H1 (cell line): ENCODE results near the gene SH3D19. TPM values are rescaled to one million over a fixed set of nuclear protein-coding genes. Genes with fewer than 3 reads are reported as not detected.

ENCODE experiments used
- CTCF ChIA-PET: fragments of 300-600 bp; sonication (Branson Sonifier 250); formaldehyde crosslinking; loops from one replicate; lab custom pipeline; 2021; ENCODE audit not compliant: partially characterized antibody; lab: Charles Lee
- POLR2A ChIA-PET: fragments of 300-600 bp; sonication (Branson Sonifier 250); formaldehyde crosslinking; loops from one replicate; lab custom pipeline; 2021; ENCODE audit warnings: inconsistent platforms; ENCODE audit not compliant: partially characterized antibody; lab: Charles Lee
- DNase-seq, 2 experiments: peaks; one replicate each; pipeline versions ENCODE4 v3.0.0 to v3.0.0-alpha.2; 2010 to 2022; ENCODE audit warnings: low spot score in 2 of 2, low read depth in 1 of 2, mixed read lengths in 1 of 2
- FAIRE-seq: peaks from 2 replicates; lab custom pipeline; 2011; peaks lifted over from hg19 to GRCh38; lab: Jason Lieb, UNC
- H2AFZ ChIP-seq: 2 replicates; pipeline ENCODE4 v1.8.1; 2012; ENCODE audit warnings: low read length, inconsistent platforms
- H2AK5ac ChIP-seq: 2 replicates; pipeline ENCODE4 v1.6.1; 2013; ENCODE audit warnings: low read depth, low read length
- H2BK120ac ChIP-seq: replicated peaks from 2 replicates; pipeline ENCODE3; 2013; ENCODE audit warnings: low read depth, low read length, inconsistent platforms
- H2BK12ac ChIP-seq: 2 replicates; pipeline ENCODE4 v1.6.1; 2013; ENCODE audit warnings: low read depth, low read length
- H2BK15ac ChIP-seq: 2 replicates; pipeline ENCODE4 v1.6.1; 2013; ENCODE audit warnings: low read length
- H2BK20ac ChIP-seq: 2 replicates; pipeline ENCODE4 v1.6.1; 2013; ENCODE audit warnings: low read length
- H2BK5ac ChIP-seq: 2 replicates; pipeline ENCODE4 v1.6.1; 2013; ENCODE audit warnings: low read depth, low read length
- H3K14ac ChIP-seq: 2 replicates; pipeline ENCODE4 v1.6.1; 2013; ENCODE audit warnings: inconsistent platforms; ENCODE audit not compliant: insufficient read length
- H3K18ac ChIP-seq: 2 replicates; pipeline ENCODE4 v1.6.1; 2013; ENCODE audit warnings: low read length; ENCODE audit errors: extremely low read depth
- H3K23ac ChIP-seq: 2 replicates; pipeline ENCODE4 v1.6.1; 2013; ENCODE audit warnings: inconsistent platforms; ENCODE audit not compliant: insufficient read length
- H3K23me2 ChIP-seq: 2 replicates; pipeline ENCODE4 v1.6.1; 2013; ENCODE audit warnings: low read depth, low read length
- H3K27ac ChIP-seq: 2 replicates; pipeline ENCODE4 v1.6.1; 2011; ENCODE audit warnings: low read depth, low read length, inconsistent platforms
- H3K27me3 ChIP-seq, 4 experiments: replicated peaks in 1 of 4; 1 replicate in 1 of 4; 2 replicates in 3 of 4; pipeline versions ENCODE4 v1.6.1 to v1.8.1; 2011 to 2013; ENCODE audit warnings: low read length in 3 of 4, mild to moderate bottlenecking in 3 of 4, inconsistent platforms in 2 of 4, mixed read lengths in 2 of 4, moderate library complexity in 1 of 4; ENCODE audit not compliant: control insufficient read depth in 3 of 4, insufficient read depth in 3 of 4; ENCODE audit errors: extremely low read depth in 1 of 4
- H3K36me3 ChIP-seq, 4 experiments: 2 replicates each; pipeline versions ENCODE4 v1.6.1 to v1.8.1; 2011 to 2013; ENCODE audit warnings: mild to moderate bottlenecking in 4 of 4, low read length in 3 of 4, moderate library complexity in 2 of 4, control low read depth in 1 of 4, inconsistent platforms in 1 of 4; ENCODE audit not compliant: insufficient read depth in 4 of 4, control insufficient read depth in 2 of 4
- H3K4ac ChIP-seq: replicated peaks from 2 replicates; pipeline ENCODE3; 2013; ENCODE audit warnings: low read length, low read depth, mixed read lengths, inconsistent platforms; ENCODE audit not compliant: insufficient read length
- H3K4me1 ChIP-seq, 4 experiments: replicated peaks in 1 of 4; 1 replicate in 1 of 4; 2 replicates in 3 of 4; pipeline versions ENCODE4 v1.6.1 to v1.8.1; 2011 to 2013; ENCODE audit warnings: low read length in 3 of 4, inconsistent platforms in 2 of 4, mixed read lengths in 1 of 4; ENCODE audit not compliant: insufficient read depth in 4 of 4, control insufficient read depth in 3 of 4
- H3K4me2 ChIP-seq, 2 experiments: 2 replicates each; pipeline versions ENCODE4 v1.6.1 to v1.8.1; 2011 to 2013; ENCODE audit warnings: low read depth in 2 of 2, low read length in 2 of 2, control low read depth in 1 of 2, inconsistent platforms in 1 of 2, mild to moderate bottlenecking in 1 of 2; ENCODE audit not compliant: insufficient read depth in 1 of 2
- H3K4me3 ChIP-seq, 4 experiments: fragments of 200-600, 300-600 bp in 1 of 4; sonication (generic), shearing (Covaris generic), sonication (Bioruptor Twin) in 1 of 4; 2 replicates each; pipeline versions ENCODE4 v1.5.1 to v1.8.1; 2011 to 2016; ENCODE audit warnings: low read length in 4 of 4, low read depth in 3 of 4, control low read depth in 2 of 4, inconsistent platforms in 2 of 4, mild to moderate bottlenecking in 2 of 4, mixed read lengths in 1 of 4, moderate library complexity in 1 of 4; ENCODE audit not compliant: insufficient read depth in 2 of 4; ENCODE audit errors: extremely low read depth in 1 of 4
- H3K56ac ChIP-seq: replicated peaks from 2 replicates; pipeline ENCODE3; 2013; ENCODE audit warnings: low read depth, mild to moderate bottlenecking, mixed read lengths, low read length, inconsistent platforms; ENCODE audit not compliant: insufficient read length
- H3K79me1 ChIP-seq: 2 replicates; pipeline ENCODE4 v1.6.1; 2013; ENCODE audit warnings: low read depth, low read length, control low read depth
- H3K79me2 ChIP-seq, 2 experiments: 2 replicates each; pipeline versions ENCODE4 v1.6.1 to v1.8.1; 2012 to 2013; ENCODE audit warnings: low read length in 2 of 2, mild to moderate bottlenecking in 2 of 2, inconsistent platforms in 1 of 2; ENCODE audit not compliant: insufficient read depth in 2 of 2, control insufficient read depth in 1 of 2
- H3K9ac ChIP-seq, 4 experiments: replicated peaks in 1 of 4; 1 replicate in 1 of 4; 2 replicates in 3 of 4; pipeline versions ENCODE4 v1.6.1 to v1.8.1; 2011 to 2013; ENCODE audit warnings: low read depth in 3 of 4, low read length in 3 of 4, control low read depth in 2 of 4, mild to moderate bottlenecking in 2 of 4, moderate library complexity in 2 of 4, inconsistent platforms in 1 of 4; ENCODE audit errors: extremely low read depth in 1 of 4
- H3K9me3 ChIP-seq, 2 experiments: 2 replicates each; pipeline versions ENCODE4 v1.6.1 to v1.8.1; 2012 to 2013; ENCODE audit warnings: mild to moderate bottlenecking in 2 of 2, moderate library complexity in 2 of 2, control low read depth in 1 of 2, inconsistent platforms in 1 of 2, low read depth in 1 of 2, low read length in 1 of 2, mixed read lengths in 1 of 2; ENCODE audit not compliant: insufficient read depth in 2 of 2
- H4K20me1 ChIP-seq, 2 experiments: replicated peaks in 1 of 2; 2 replicates each; pipeline versions ENCODE3 to v1.8.1; 2011 to 2013; ENCODE audit warnings: inconsistent platforms in 2 of 2, low read length in 2 of 2, mild to moderate bottlenecking in 1 of 2; ENCODE audit not compliant: insufficient read depth in 2 of 2, control insufficient read depth in 1 of 2
- H4K5ac ChIP-seq: 2 replicates; pipeline ENCODE4 v1.6.1; 2013; ENCODE audit warnings: low read length, low read depth, mixed read lengths, inconsistent platforms; ENCODE audit not compliant: insufficient read length
- H4K8ac ChIP-seq: 2 replicates; pipeline ENCODE4 v1.8.0; 2013; ENCODE audit warnings: mild to moderate bottlenecking, moderate library complexity, low read length, inconsistent platforms; ENCODE audit not compliant: insufficient read depth; ENCODE audit errors: extremely low read depth
- H4K91ac ChIP-seq: replicated peaks from 2 replicates; pipeline ENCODE3; 2013; ENCODE audit warnings: low read length, mixed read lengths, inconsistent platforms; ENCODE audit not compliant: insufficient read length
- CBX8 ChIP-seq: fragments of 300-800, 300-1000 bp; sonication (generic); IDR thresholded peaks from 2 replicates; pipeline ENCODE4 v1.7.1; 2016; ENCODE audit warnings: low read depth, low read length, borderline replicate concordance
- NANOG ChIP-seq: IDR thresholded peaks from 2 replicates; pipeline ENCODE4 v1.6.1; 2011; ENCODE audit warnings: low read length, low read depth, mild to moderate bottlenecking, inconsistent platforms; ENCODE audit not compliant: insufficient read depth, poor library complexity, severe bottlenecking
- RXRA ChIP-seq: IDR thresholded peaks from 2 replicates; pipeline ENCODE4 v1.6.1; 2011; ENCODE audit warnings: low read depth, mild to moderate bottlenecking, low read length, moderate library complexity; ENCODE audit not compliant: insufficient read depth
- WGBS, 2 experiments: shearing (Covaris generic) in 1 of 2; methylation state at CpG; one replicate each; pipeline versions ENCODE4 v1.1.6 to v1.1.7; 2013 to 2015; ENCODE audit warnings: low lambda C conversion rate in 2 of 2, mixed read lengths in 2 of 2, inconsistent platforms in 1 of 2, low coverage in 1 of 2, missing lambda C conversion rate in 1 of 2; ENCODE audit not compliant: insufficient replicate concordance in 2 of 2, insufficient coverage in 1 of 2, insufficient read length in 1 of 2; ENCODE audit errors: extremely low coverage in 1 of 2, missing lambda C conversion rate in 1 of 2; 5-methylcytosine and 5-hydroxymethylcytosine counted together
- polyA plus RNA-seq, 7 experiments: library from polyadenylated mRNA; depleted of rRNA in 3 of 7; stranded (reverse) in 5 of 7; unstranded in 2 of 7; fragments of >200 nt in 5 of 7; fragments of 200-250 nt in 2 of 7; gene quantifications; 1 replicate in 5 of 7; 2 replicates in 1 of 7; 4 replicates in 1 of 7; pipeline versions ENCODE4 v1.2.1 to v1.2.3, GENCODE V29; 2011 to 2013; ENCODE audit warnings: missing spikeins in 2 of 7, mixed read lengths in 2 of 7
- total RNA-seq: library from RNA; stranded (reverse); fragmentation: NEBNext Ultra II Directional; extraction: Animal tissue kit (Norgen Biotek cat#: 25700); gene quantifications from 2 replicates; pipeline ENCODE4 v1.2.1, GENCODE V29; 2021

The SH3D19 gene
- total and polyA plus RNA-seq, 2 of the 8 experiments (the other 6 are each of a cell fraction or from before 2014, with no cell fraction given) = 11.7 to 51.3 TPM

GRCh38 chr4:151226004-151226932 is 99.1 kb downstream of the SH3D19 start:
- Histone ChIP-seq H4K8ac (no peak overlapping the region), H3K9me3 (no peaks in the 10 kb centered on the region), H2BK12ac (no peak overlapping the region), H4K91ac (no peak overlapping the region), H3K14ac (no peak overlapping the region), H3K23me2 (0 out of 2 replicates have a peak, but pooled peaks cover 2% of the 10 kb centered on the region)
- CTCF ChIA-PET = no interaction called here
- TF ChIP-seq CBX8 (no peak), NANOG (no peak), RXRA (no peak)
- TF ChIP-seq, all 59 proteins: peak for 0
- Histone ChIP-seq H3K79me1 (no peaks in the 10 kb centered on the region; the same call in 1 of the 2 replicates), H2BK20ac (no peak overlapping the region), H3K4ac (no peak overlapping the region), H2BK120ac (no peak overlapping the region), H3K36me3 (no peaks in the 10 kb centered on the region; a peak in 1 of 8 replicates), H3K27me3 (no peaks in the 10 kb centered on the region), H3K4me2 (no peak overlapping the region), H2BK15ac (no peak overlapping the region), H3K79me2 (peaks cover 0 to 7% of the 10 kb centered on the region in 2 experiments; a peak in 2 of 4 replicates), H2AFZ (no peak overlapping the region), H4K5ac (no peak overlapping the region), H3K4me3 (no peak overlapping the region), H3K27ac (no peak overlapping the region), H3K9ac (no peak overlapping the region), H2BK5ac (no peak overlapping the region), H3K23ac (no peak overlapping the region), H3K18ac (no peak overlapping the region), H3K56ac (no peak overlapping the region), H4K20me1 (no peaks in the 10 kb centered on the region), H2AK5ac (no peak overlapping the region), H3K4me1 (no peaks in the 10 kb centered on the region)
- DNase-seq (no peak), FAIRE-seq (no peak)
- POLR2A ChIA-PET = interaction anchor here (0.6 to 1.4 kb wide), 3 partner anchors 10 to 155 kb away, joined by 3 to 4 read pairs (median 3); no protein-coding TSS in a partner anchor
- 74% methylated on average over 10 of the region's 10 CpGs; no CpG with 5 or more reads in 1 of the 2 experiments for WGBS, 2 experiments
